GM12878 (cell line): ENCODE results near the gene ANKRD33B. TPM values are rescaled to one million over a fixed set of nuclear protein-coding genes. Genes with fewer than 3 reads are reported as not detected.
"Not testable (repeated sequence)": the region's sequence is repeated elsewhere in the genome, so short reads cannot be mapped to it uniquely, and the experiment has no call there.

Experiments used
- ATAC-seq: fragments of 200-7000 bp; cut with Tn5 transposase; 3 replicates; pipeline ENCODE4 v1.9.1; 2020; ENCODE audit warnings: mild to moderate bottlenecking, moderate library complexity
- BruUV-seq: library from RNA; stranded (reverse); fragments of 400-500 nt; replicated peaks from 2 replicates; lab custom pipeline; 2021; lab: Mats Ljungman, UMichigan
- CTCF ChIA-PET: fragments of 300-600 bp; sonication (Branson Sonifier 250); formaldehyde crosslinking; extraction: SDS; loops from one replicate; lab custom pipeline; 2021; ENCODE audit warnings: inconsistent platforms; lab: Yijun Ruan, JAX
- POLR2A ChIA-PET: fragments of 350-600 bp; formaldehyde crosslinking; extraction: SDS; loops from one replicate; lab custom pipeline; 2021; ENCODE audit warnings: inconsistent platforms; lab: Charles Lee
- RAD21 ChIA-PET: fragments of 300-600 bp; sonication (Branson Sonifier 250); formaldehyde crosslinking; loops from one replicate; lab custom pipeline; 2023; ENCODE audit warnings: antibody characterized with exemption; ENCODE audit not compliant: unreplicated experiment; lab: Charles Lee
- SMC1A ChIA-PET: fragments of 300-600 bp; sonication (Branson Sonifier 250); formaldehyde crosslinking; loops from one replicate; lab custom pipeline; 2023; ENCODE audit not compliant: unreplicated experiment, uncharacterized antibody; lab: Charles Lee
- DNase-seq: peaks from one replicate; pipeline ENCODE4 v3.0.0-alpha.2; 2011; ENCODE audit warnings: low read depth, low spot score
- FAIRE-seq: peaks from 3 replicates; lab custom pipeline; 2011; peaks lifted over from hg19 to GRCh38; lab: Jason Lieb, UNC
- H2AFZ ChIP-seq: 2 replicates; pipeline ENCODE4 v1.6.0; 2011; ENCODE audit warnings: low read depth, low read length, control low read depth; ENCODE audit not compliant: control insufficient read depth
- H3K27ac ChIP-seq: 2 replicates; pipeline ENCODE4 v1.5.1; 2011; ENCODE audit warnings: control low read depth; ENCODE audit not compliant: control insufficient read depth, insufficient read depth
- H3K27me3 ChIP-seq, 2 experiments: replicated peaks in 1 of 2; 2 replicates each; pipeline versions ENCODE4 v1.6.0 to v1.6.1; 2011; ENCODE audit warnings: low read length in 1 of 2; ENCODE audit not compliant: control insufficient read depth in 2 of 2, insufficient read depth in 2 of 2
- H3K36me3 ChIP-seq, 2 experiments: 2 replicates each; pipeline ENCODE4 v1.5.1; 2011; ENCODE audit warnings: low read length in 1 of 2; ENCODE audit not compliant: control insufficient read depth in 2 of 2, insufficient read depth in 2 of 2
- H3K4me1 ChIP-seq: 2 replicates; pipeline ENCODE4 v1.6.1; 2011; ENCODE audit warnings: mild to moderate bottlenecking, low read length, moderate library complexity, mixed read lengths; ENCODE audit not compliant: control insufficient read depth, insufficient read depth
- H3K4me2 ChIP-seq: 2 replicates; pipeline ENCODE4 v1.6.0; 2011; ENCODE audit warnings: control low read depth; ENCODE audit not compliant: control insufficient read depth, insufficient read depth
- H3K4me3 ChIP-seq: fragments of 200-600 bp; sonication (generic); 2 replicates; pipeline ENCODE4 v1.5.1; 2016
- H3K79me2 ChIP-seq: 2 replicates; pipeline ENCODE4 v1.6.0; 2011; ENCODE audit warnings: low read length; ENCODE audit not compliant: control insufficient read depth, insufficient read depth
- H3K9ac ChIP-seq: 2 replicates; pipeline ENCODE4 v1.8.0; 2011; ENCODE audit warnings: low read length, control low read depth, mixed read lengths; ENCODE audit not compliant: control insufficient read depth, insufficient read depth
- H3K9me3 ChIP-seq: replicated peaks from 3 replicates; pipeline ENCODE4 v1.5.1; 2011; ENCODE audit warnings: mild to moderate bottlenecking, low read length; ENCODE audit not compliant: control insufficient read depth, insufficient read depth
- H4K20me1 ChIP-seq: 2 replicates; pipeline ENCODE4 v1.6.0; 2011; ENCODE audit not compliant: control insufficient read depth, insufficient read depth
- CHD4 ChIP-seq: fragments of 200-600 bp; sonication (generic); IDR thresholded peaks from 2 replicates; pipeline ENCODE4 v1.6.1; 2016; ENCODE audit warnings: mild to moderate bottlenecking
- HDAC2 ChIP-seq: fragments of 200-600 bp; sonication (generic); IDR thresholded peaks from 2 replicates; pipeline ENCODE4 v1.6.1; 2017
- IKZF1 ChIP-seq: fragments of 450-650 bp; conservative IDR thresholded peaks from 2 replicates; pipeline ENCODE4 v1.6.1; 2017; ENCODE audit warnings: antibody characterized with exemption, mild to moderate bottlenecking
- NR2C2 ChIP-seq: IDR thresholded peaks from 2 replicates; pipeline ENCODE4 v1.6.1; 2011; ENCODE audit warnings: borderline replicate concordance, low read depth; ENCODE audit not compliant: control insufficient read depth, insufficient read length
- ZNF207 ChIP-seq: fragments of 450-650 bp; IDR thresholded peaks from 2 replicates; pipeline ENCODE4 v1.6.1; 2014; ENCODE audit warnings: antibody characterized with exemption, mild to moderate bottlenecking, borderline replicate concordance
- ZNF384 ChIP-seq: IDR thresholded peaks from 2 replicates; pipeline ENCODE4 v1.6.1; 2012; ENCODE audit warnings: low read depth, mild to moderate bottlenecking, low read length, improper control_type of control experiment, borderline replicate concordance
- WGBS: methylation state at CpG from one replicate; pipeline ENCODE4 v1.1.6; 2016; ENCODE audit warnings: low lambda C conversion rate; ENCODE audit not compliant: insufficient replicate concordance, insufficient coverage; ENCODE audit errors: missing lambda C conversion rate; 5-methylcytosine and 5-hydroxymethylcytosine counted together
- in situ Hi-C: fragments of 300-500 bp; cut with MboI; formaldehyde crosslinking; loops from 9 replicates; pipeline ENCODE4 v1.14.3; 2018; ENCODE audit warnings: mixed read lengths
- intact Hi-C: fragments of 100-400 bp; cut with micrococcal nuclease; formaldehyde crosslinking; loops from one replicate; pipeline ENCODE4 v1.14.2; 2022; ENCODE audit not compliant: unreplicated experiment
- polyA plus RNA-seq, 11 experiments: library from polyadenylated mRNA; depleted of rRNA in 4 of 11; unstranded in 6 of 11; stranded (reverse) in 5 of 11; fragments of >200 nt; fragmentation: Nextera tagmentation in 4 of 11; fragmentation: Illumina TruSeq in 1 of 11; extraction: Ambion mirVana in 4 of 11; extraction: Trizol in 1 of 11; gene quantifications; 1 replicate in 1 of 11; 2 replicates in 10 of 11; pipeline versions ENCODE4 v1.2.1 to v1.2.3, GENCODE V29; 2011 to 2016; ENCODE audit warnings: inconsistent platforms in 2 of 11, missing spikeins in 2 of 11, low read depth in 1 of 11
- total RNA-seq, 4 experiments: library from RNA; depleted of rRNA in 3 of 4; stranded (reverse); fragments of >200 nt in 3 of 4; fragmentation: Illumina TruSeq in 1 of 4; extraction: Trizol in 1 of 4; gene quantifications; 2 replicates each; pipeline versions ENCODE4 v1.2.1 to v1.2.3, GENCODE V29; 2013 to 2021

ANKRD33B gene
- total and polyA plus RNA-seq, 10 of the 15 experiments (the other 5 are each of a cell fraction or from before 2014, with no cell fraction given) = 4.9 to 61.6 (median 15.6) TPM

DNA sequence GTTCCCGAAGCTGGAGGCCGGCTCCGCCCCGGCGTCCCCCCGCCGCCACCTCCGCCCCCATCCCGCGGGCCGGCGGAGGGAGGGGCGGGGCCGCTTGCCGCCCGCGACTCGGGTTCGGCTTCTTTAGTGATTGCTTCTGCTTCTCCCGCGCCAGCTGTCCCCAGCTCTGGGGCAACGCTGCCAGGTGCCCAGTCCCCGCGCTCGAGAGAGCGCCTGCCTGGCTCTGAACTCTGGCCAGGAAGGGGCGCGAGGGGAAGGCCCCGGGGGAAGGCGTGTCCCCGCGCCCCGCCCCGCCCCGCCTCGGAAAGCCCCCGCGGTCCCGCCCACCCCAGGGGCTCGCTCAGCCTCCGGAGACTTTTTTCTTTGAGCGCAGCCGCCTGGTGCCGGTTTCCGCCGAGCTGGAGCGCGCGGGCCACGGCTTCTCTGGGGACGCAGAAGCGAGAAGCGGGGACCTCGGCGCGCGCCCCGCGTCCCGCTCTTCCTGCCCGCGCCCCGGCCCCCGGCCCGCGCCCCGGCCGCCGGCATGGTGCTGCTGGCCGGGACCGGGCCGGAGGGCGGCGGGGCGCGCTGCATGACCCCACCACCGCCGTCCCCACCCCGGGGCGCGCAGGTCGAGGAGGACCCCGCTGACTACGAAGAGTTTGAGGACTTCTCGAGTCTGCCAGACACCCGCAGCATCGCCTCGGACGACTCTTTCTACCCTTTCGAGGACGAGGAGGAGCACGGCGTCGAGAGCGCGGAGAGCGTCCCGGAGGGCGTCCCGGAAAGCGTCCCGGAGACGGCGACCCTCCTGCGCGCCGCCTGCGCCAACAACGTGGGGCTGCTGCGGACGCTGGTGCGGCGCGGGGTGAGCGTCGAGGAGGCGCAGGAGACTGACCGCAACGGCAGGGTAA lies at the start of gene ANKRD33B (continued):
- no peak for TF ChIP-seq CHD4
- no peak for TF ChIP-seq NR2C2
- TF ChIP-seq HDAC2 = no peak
- 0 out of 2 replicates have a peak, but pooled peaks have one; percentile 78 for TF ChIP-seq IKZF1
- no peak; the same call in 1 of the 2 replicates for TF ChIP-seq ZNF384
- no peak for TF ChIP-seq ZNF207

DNA sequence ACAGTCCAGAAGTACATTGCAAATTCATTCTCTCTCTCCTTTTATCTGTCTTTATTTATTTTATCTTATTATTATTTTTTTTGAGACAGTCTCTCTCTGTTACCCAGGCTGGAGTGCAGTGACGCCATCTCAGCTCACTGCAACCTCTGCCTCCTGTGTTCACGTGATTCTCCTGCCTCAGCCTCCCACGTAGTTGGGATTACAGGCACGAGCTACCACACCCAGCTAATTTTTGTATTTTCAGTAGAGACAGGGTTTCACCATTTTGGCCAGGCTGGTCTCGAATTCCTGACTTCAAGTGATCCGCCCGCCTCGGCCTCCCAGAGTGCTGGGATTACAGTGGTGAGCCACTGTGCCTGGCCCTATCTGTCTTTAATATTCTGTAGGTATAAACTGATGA lies 49.3 kb upstream of the ANKRD33B start:
- H3K4me1 ChIP-seq, H3K4me3 ChIP-seq, RAD21 ChIA-PET, CTCF ChIA-PET, H3K9ac ChIP-seq, H3K79me2 ChIP-seq, FAIRE-seq, H3K27ac ChIP-seq, H4K20me1 ChIP-seq, H3K4me2 ChIP-seq, intact Hi-C loops, DNase-seq, H2AFZ ChIP-seq, SMC1A ChIA-PET, H3K36me3 ChIP-seq, in situ Hi-C loops, BruUV-seq, ATAC-seq, H3K9me3 ChIP-seq, H3K27me3 ChIP-seq: not testable (repeated sequence)
- POLR2A ChIA-PET = interaction anchor here (0.6 kb wide), 1 partner anchor 132 kb away, joined by 5 read pairs; no protein-coding TSS in a partner anchor
- WGBS = 48% methylated on average over 8 of the region's 8 CpGs
